HG03354 (cell line): ENCODE results near the gene PXMP2.

Source experiments
- ATAC-seq: cut with Tn5 transposase; IDR thresholded peaks from one replicate; pipeline ENCODE4 v1.9.1; 2021; ENCODE audit warnings: mild to moderate bottlenecking; ENCODE audit not compliant: unreplicated experiment, poor library complexity, severe bottlenecking

The PXMP2 gene

DNA sequence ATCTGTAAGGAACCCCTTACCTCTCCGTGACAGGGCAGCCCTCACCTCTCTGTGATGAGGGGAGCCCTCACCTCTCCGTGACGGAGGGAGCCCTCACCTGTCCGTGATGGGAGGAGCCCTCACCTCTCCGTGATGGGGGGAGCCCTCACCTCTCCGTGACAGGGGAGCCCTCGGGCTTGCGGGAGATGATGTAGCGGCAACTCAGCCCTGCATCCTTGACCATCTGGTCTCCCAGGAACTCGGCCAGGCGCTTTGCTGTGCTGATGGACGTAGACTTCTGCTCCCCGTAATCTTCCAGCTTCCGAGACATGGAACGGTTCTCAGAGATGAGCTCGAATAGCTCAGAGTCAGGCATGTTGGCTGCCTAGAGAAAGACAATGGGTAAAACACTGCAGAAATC, 28.2 kb upstream of the PXMP2 start:
- ATAC-seq = no peak

DNA sequence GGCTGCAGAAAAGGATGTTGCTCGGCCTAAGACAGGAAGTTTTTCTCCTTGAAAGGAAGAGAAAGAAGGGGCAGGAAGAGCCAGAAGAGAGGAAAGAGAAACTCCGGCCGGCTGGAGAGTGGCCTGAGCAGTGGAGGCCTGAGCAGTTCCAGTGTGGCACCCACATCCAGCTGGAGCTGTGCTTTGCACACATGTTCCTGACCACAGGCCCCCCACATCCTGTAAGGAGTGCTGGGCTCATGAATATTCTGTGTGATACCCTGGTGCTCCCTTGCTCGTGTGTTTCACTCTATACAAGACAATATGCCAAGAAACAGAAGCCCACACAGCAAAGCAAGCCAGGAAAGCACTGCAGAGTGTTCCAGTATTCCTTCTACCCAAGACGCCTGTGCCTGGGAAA, 27.3 kb upstream of the PXMP2 start:
- no peak for ATAC-seq

DNA sequence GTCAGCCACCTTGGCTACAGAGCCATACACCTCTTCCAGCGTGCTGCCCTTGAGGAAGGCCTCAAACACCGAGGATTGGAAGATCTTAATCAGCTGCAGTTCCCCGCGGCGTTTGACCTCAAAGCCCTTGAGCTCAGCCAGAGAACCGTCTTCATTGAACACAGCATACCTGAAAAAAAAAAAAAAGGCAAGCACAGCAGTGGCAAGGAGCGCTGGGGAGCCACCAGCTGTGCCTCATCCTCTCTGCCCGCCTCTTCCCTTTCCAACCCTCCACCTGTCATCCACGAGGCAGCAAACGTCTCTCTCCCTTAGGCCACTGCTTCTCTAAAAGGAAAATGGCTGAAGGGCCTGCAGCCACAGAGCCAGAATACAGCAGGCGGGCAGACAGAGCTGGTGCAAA, 26.4 kb upstream of the PXMP2 start:
- ATAC-seq = no peak

DNA sequence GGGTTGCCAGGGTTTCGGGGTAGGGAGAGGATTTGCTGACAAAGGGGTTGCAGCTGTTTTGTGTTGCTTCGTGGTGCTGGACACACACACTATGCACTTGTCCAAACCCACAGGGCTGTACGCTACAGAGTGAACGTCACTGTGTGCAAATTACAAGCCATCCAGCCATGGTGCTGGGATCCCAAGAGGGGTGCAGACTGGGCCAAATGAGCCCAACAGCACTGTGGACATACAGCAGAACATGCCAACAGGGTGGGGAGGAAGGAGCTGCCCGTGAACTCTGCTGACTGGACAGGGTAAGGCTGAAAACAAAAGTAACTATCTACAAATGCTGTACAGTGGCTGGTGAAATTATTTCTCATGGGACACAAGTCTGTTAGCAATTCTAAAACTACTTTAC, 25.4 kb upstream of the PXMP2 start:
- ATAC-seq = no peak

DNA sequence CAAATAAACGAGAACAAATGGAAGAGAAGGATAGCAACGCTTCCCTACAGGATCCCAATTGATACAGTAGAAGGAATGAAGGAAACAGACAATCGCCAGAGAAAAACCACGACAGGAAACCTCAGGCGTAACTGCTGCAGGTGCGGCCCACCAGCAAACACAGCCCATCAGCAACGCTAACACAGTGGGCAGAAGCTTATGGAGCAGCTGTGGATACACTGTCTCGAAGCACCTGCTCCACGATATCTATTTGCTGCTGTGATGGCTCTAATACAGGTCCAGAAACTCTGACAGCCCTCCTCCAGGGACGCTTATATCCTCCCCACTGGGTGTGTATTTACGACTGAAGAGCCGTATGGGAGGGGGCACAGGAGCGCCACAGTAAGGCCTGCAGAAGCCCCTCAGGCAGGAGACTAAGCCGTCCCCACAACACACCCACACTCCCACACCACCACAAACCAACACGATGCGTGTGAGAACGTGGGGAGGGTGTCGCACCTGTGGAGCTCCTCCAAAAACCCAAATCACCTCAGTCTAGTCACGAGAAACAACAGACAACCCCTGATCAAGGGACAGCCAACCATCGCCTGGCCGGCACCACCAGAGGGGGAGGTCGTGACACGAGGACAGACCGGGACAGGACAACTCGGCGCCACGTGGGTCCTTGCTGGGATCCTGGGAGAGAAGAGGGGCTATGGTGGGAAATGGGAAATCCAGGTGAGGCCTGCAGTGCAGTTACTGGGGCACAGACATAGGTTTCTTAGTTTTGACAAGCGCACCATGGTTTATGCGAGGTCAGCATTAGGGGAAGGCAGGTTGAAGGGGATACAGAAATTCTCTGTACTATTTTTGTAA, 24.3 kb upstream of the PXMP2 start:
- no peak for ATAC-seq

DNA sequence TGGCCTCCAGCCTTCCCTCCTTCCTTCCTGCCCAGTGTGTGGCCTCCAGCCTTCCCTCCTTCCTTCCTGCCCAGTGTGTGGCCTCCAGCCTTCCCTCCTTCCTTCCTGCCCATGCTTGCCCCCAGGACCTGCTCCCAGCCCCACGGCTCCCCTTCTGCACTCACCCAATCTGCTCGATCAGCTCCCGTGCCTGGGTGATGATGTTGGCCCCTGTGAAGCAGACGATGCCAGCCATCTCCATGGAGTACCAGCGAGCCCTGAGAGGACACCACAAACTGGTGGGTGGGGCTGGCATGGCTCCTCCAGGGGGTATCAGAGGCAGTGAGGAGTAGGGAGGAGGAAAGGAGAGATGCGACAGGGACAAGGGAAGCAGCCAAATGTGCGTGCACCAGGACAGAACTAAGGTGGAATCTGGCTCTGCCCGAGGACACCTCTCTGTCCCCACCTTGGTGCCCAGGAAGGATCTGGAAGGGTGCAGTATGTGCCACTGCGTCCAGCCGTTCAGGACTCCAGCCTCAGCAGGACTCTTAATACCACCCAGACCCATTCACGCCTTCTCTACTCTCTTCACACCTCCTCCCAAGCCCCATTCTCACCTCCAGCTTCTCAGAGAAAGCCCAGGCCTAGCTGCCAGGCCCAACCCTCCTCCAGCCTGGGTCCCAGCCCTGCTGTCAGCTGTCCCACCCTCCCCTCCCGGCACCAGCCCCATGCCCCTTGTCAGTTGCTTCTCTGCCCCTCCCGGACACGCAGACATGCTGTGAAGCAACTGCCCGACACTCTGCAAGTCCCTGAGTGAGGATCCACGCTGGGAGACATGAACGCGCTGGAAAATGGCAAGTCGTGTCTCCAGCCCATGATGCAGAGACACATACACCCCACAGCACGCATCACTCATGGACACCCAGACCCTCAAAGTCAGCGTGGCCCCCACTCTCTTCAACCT, 22.9 kb upstream of the PXMP2 start:
- no peak for ATAC-seq

DNA sequence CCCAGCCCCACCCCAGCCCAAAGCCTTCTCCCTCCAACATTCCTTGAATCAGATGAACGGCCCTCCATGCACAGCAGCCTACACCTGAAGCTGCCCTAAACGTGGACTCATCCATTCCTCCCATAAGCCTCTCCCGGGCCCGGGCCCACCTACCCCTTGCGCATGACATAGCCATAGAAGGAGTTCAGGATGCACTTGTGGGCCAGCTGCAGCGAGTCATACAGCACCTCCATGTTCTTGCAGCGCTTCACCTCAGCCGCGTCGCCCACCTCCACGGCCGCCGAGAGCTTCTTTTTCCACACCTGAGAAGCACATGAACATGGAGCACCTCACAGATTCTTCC, 22.3 kb upstream of the PXMP2 start:
- no peak for ATAC-seq

DNA sequence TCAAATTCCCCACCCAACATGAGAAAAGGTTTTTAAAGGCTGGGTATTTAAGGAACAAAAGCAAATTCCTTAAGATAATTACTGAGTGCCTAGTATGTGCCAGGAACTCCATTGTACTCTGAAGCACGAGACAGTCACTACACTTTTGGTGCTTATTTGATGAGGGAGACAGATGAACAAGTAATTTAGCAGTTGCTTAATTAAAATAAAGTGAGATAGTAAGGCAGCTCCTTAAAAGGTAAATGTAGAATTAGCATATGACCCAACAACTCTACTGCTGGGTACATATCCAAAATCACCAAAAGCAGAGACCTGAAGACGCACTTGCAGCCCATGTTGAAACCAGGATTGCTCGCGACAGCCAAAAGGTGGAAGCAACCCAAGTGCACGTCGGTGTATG, 21.6 kb upstream of the PXMP2 start:
- ATAC-seq = no peak

DNA sequence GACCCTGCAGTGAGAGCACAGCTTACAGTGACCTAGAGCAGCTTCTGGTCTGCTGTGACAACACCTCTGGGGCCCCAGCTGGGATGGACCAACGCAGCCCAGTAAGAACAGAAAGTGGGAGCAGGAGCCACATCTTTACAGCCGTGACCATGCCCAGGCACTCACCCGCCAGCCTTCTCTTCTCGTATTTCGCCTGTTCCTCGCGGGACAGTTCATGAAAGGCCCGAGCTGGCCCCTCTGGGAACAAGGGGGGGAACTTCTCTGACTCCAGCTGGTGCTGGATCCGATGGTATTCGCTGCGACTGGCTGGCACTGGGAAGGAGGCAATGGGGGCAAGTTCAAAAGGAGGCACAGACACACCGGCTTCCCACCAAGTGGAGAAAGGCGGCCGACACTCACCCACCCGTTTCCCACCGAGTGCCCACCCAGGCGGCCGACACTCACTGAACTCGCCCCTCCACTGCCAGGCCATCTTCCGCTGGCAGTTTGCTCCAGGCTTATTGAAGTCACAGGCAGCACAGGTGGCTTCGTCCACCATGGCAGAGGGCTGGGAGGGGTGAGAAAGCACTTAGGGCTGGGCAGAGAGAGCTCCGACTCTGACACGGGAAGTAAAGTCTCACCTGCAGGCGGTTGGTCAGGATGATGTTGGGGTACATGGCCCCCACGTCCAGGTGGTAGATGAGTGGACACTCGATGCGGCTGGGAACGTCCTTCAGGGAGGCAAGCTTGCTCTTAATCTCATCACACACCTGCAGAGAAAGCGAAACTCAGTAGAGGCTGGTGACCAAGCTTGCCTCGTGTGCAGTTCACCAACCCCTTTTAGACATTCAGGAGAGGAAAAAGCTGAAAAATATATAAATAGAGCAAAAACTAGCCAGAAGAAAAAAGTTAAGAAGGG, 18.9 kb upstream of the PXMP2 start:
- ATAC-seq = no peak

DNA sequence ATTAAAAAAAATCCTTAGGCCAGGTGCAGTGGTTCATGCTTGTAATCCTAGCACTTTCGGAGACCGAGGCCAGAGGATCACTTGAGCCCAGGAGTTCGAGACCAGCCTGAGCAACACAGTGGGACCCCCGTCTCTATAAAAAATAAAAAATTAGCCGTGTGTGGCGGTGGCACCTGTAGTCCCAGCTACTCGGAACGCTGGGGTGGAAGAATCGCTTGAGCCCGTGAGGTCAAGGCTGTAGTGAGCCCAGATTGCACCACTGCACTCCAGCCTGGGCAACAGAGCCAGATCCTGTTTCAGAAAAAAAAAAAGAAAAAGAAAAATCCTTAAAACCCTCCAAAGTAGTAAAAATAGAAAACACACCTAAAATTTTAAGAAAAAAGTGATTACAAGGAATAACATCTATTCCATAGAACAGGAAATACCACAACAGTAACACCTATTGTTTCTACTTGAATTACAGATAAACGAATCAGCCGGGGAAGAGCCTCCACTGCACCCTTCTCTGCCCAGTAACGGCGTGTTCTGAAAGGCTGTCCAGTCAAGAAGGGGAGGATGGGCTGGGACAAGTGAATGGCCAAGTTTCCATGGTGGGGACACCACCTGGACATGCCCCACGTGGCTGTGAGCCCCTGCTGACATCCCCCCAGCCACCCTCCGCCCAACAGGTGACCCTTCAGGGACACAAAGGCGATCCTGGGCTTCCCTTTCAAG, 18.1 kb upstream of the PXMP2 start:
- ATAC-seq = no peak

DNA sequence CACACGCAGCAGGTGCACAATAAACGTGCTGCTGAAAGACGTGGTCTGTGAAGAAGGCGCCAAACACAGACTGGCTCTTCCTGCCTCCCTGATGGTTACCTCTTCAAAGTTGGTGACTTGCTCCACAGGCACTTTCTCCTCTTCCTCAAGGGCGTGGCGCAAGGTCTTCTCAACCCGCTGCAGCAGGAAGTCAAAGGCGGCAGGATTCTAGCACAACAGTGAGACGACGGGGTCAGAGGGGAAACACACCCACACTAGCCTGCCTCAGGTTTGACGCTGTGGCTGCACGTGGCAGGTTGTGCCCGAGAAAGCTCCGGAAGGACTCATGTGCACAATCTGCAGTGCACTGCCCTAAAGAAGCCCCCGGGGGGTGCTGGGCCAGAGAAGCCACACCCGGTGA, 15.3 kb upstream of the PXMP2 start:
- no peak for ATAC-seq

DNA sequence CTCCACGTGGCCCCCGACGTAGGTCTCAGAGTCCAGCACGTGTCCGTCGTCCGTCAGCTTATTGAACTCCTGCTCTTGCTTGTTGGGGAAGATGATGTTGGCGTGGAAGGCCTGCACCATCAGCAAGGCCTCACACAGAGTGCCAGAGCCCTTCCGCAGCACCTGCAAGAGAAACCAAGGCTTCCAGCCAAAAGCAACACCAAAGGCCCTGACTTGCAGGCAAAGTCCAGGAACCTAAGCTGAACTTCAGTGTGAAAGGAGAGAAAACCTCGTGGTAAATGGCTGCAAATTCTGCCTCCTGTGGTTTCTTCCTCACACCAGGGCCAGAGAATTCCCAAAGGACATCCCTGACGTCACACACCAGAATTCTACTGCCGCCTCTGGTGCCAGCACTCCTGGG, 14.7 kb upstream of the PXMP2 start:
- ATAC-seq = no peak

DNA sequence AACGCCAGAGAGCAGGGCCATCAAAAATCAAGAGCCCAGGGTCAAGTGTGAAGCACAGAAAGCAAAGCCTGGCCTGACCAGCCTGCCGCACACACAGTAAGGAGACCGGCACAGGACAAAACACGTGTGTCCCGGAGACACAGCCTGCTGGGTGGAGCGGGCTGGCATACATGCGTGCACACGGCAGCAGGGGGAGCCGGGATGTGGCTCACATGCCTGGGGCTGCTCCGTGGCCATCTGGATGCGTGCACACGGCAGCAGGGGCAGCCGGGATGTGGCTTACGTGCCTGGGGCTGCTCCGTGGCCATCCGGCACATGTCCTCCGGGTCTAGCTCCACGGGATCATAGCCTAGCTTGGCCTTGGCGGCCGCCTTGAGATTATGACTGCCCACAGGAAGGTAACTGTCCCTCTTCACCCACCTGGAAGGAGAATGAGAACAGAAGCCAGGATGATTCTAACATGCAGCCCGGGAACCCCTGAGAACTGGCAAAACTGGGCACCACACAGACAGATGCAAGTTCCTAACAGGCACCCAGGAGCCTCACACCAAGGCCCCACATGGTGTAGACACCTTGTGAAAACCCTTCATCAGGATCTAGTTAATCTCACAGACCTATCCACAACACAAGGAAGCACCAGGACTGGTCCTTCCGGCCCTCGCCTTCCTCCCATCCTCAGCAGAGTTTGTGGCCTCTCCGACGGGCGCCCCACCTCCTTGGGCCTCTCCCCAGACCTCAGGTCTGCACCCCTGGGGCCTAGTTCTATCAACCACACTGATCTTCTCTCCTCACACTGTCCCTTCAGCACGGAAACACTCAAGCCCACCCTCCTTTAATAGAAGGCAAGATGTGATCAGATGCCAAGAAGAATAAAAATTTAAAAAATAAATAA, 13.9 kb upstream of the PXMP2 start:
- no peak for ATAC-seq

DNA sequence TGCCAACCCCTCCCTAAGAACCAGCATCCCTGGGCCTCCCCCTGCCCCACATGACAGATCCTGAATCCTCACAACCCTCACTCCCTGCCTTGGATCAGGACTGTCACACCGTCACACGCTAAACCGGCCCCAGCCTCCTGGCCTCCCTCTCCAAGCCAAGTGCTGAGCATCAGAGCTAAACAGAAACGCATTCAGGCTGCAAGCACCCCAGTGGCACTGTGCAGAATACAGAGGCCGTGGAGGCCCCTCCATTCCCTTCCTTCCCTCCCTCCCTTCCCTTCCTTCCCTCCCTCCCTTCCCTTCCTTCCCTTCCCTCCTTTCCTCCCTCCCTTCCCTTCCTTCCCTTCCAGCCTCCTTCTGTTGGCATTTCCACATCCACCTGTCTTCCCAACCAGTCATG, 12.8 kb upstream of the PXMP2 start:
- ATAC-seq = no peak

DNA sequence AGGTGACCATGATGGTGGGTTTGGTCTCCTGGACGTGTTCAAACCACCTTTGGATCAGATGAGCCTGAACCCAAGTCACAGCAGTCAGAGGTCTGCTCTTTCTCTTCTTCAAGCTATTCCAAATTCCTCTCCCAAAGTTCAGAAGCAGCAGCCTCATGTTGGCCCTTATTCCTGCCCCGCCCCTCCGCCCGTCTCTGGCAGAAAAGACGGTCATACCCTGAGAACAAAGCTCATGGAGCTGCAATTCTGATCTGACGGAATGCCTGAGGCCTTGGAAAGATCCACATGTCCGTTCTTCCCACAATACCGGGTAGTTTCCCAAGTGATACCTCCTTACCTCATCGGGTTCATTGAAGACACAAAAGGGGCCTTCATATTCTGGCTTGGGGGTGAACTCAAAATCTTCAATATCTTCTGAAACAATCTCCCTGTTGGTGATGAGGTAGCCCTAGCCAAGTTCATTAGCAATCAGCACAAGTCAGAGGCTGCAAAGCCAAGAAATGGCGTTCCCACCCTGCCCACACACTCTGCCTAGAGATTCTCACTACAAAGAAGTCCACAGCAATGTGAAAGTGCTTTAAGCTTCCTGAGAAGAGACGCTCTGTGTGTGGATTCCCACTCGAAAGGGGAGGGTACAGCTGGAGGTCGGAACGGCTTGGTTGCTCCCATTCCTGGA, 11.5 kb upstream of the PXMP2 start:
- ATAC-seq = no peak

DNA sequence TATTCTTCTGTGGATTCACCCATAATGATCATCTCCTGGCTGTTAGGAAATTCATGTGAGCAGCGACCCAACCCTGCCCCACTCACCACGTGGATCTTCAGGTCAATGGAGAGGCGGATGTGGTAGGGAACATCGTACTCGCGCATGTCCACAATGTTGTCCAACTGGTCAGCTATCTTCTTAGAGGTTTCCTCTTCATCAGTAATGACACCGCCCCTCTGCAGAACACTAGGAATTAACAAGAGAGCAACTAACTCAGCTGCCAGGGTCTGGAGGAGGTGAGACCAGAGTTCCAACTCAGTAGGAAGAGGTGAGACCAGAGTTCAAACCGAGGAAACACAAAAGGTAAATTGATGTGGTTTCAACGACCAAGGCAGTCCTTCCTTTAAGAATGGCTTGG, 9.9 kb upstream of the PXMP2 start:
- ATAC-seq = no peak

DNA sequence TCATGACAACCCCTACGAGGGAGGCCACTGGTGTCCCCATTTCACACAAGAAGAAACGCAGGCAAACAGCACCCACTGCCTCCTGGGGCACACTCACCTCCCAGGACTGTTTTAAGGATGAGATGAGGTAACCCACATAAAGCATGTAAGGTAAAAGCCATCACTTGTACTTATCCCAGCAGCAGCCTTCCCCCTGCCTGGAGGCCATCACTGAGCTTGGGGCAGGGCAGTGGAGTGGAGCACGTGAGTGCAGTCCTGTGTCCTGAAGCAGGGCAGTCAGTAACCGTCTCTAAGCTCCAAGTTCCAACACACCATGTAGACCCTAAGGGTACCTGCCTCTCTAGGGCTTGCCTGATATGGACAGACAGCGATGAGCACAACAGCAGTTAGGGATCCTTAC, 2.0 kb upstream of the PXMP2 start:
- no peak for ATAC-seq

DNA sequence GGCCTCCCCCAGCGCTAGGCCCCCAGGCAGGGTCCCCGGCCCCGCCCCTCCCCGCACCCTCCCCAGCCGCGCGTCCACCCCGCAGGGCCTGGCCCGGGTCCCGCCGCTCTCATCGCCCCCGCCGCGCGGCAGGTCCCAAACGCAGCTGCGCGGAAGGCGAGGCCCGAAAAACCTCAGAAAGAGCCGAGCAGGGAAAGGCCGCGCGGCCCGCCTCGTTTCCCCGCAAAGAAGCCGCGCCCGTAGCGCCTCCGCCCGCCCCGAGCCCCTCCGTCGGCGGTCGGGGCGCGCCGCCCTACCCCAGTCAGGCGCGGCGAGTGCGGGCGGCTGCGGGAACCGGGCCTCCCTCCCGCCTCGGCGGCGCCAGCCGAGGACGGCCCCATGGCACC, 569 bp upstream of the PXMP2 start:
- ATAC-seq = peak; percentile 27
